ENCODE results near the gene RAI14.

Gene RAI14

GRCh38 chr5:34648039-34648839 is 7.9 kb upstream of the RAI14 start:
- FAIRE-seq = no peak

GRCh38 chr5:34648840-34649158 is 7.3 kb upstream of the RAI14 start:
- no peak for FAIRE-seq

DNA sequence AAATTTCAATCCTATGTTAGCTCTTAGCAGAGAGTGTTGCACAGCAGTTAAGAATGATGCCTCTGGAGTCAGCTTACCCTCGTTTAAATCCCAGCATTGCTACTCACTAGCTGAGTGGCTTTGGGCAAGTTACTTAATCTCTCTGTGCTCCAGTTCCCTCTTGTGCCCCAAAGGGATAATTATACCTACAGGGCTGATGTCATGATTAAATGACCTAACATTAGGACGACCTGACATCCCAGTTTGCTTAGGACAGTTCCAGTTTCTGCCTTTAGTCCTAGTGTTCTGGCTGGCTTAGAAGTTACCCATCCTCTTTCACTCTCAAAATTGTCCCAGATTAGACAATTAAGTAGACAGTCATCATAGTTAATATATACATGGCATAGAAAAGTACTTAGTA is 4.3 kb upstream of the RAI14 start:
- FAIRE-seq = no peak

DNA sequence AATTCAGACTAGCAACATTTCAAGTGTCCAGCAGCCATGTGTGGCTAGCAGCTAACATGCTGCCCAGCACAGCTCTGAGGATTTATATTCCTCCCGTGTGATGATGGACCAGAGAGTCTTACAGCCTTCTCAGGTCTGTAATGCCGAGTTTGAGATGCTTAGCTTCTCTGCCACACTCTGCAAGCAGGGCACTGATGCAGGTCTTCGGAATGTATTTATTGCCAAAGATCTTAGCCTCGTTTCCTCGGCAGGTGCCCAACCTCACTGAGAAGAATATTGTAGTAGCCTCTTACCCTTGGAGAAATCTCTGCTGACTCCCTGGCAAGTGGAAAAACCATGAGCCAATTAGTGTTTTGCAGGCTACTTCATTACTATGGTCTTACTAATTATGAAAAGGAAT is 3.7 kb upstream of the RAI14 start:
- FAIRE-seq = no peak

DNA sequence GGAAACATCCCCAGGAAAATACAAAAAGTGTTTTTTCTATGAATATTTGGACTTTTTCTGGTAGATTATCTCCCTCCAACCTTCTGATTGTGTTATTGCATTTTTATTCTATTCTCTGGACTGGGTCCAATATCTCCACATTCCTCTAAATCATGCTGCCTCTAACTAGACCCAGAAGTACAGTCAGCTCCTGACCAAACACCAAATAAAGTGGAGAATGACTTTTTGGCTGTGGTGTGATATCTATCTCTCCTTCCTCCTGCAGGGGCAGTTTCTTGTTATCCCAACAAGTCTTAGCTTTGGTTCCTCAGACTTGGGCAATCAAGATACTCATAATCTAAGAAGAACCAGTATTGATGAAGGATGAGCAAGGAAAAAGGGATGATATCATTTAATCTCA is 3.2 kb upstream of the RAI14 start:
- FAIRE-seq = no peak

GRCh38 chr5:34653708-34654107 is 2.4 kb upstream of the RAI14 start:
- no peak for FAIRE-seq

GRCh38 chr5:34655354-34655991 is 655 bp upstream of the RAI14 start:
- no peak for FAIRE-seq

- FAIRE-seq = no peak
Observed at GRCh38 chr5:34656700-34657273, 659 bp downstream of the RAI14 start.

DNA sequence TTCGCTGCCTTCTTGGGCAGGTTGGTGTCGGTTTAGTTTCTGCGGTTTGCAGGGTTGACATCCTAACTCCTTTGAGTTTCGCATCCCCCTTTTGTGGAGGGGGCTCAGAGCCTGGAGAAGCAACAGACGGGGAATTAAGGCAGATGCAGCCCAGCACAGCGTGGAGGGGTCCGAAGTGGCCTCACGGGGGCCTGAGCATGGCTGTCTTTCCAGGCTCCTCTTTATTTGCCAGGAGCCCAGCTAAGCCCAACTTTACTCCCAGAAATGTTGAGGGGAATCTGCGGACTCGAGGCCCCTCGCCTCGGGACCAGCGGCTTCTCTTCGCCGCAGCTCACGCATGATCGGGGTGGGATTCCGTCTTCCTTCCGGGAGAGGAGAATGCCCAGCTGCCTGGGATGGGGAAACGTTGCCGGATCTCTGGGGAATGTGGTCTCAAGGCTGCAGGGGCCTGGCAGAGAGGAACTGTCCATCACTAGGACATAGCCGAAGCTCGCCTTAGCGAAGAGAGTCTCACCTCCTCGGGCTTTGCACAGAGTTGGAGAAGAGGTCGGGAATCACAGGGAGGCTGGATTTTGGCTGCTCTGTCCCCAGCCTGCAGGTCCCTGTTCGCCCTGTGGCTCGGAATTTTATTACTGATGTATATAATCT is 1.3 kb downstream of the RAI14 start:
- no peak for FAIRE-seq

GRCh38 chr5:34657988-34658387 is 1.9 kb downstream of the RAI14 start:
- no peak for FAIRE-seq

- no peak for FAIRE-seq
Observed at GRCh38 chr5:34659168-34659567, 3.0 kb downstream of the RAI14 start.

- no peak for FAIRE-seq
Observed at GRCh38 chr5:34660444-34660843, 4.3 kb downstream of the RAI14 start.

- no peak for FAIRE-seq
Observed at GRCh38 chr5:34663771-34664496, 7.8 kb downstream of the RAI14 start.

DNA sequence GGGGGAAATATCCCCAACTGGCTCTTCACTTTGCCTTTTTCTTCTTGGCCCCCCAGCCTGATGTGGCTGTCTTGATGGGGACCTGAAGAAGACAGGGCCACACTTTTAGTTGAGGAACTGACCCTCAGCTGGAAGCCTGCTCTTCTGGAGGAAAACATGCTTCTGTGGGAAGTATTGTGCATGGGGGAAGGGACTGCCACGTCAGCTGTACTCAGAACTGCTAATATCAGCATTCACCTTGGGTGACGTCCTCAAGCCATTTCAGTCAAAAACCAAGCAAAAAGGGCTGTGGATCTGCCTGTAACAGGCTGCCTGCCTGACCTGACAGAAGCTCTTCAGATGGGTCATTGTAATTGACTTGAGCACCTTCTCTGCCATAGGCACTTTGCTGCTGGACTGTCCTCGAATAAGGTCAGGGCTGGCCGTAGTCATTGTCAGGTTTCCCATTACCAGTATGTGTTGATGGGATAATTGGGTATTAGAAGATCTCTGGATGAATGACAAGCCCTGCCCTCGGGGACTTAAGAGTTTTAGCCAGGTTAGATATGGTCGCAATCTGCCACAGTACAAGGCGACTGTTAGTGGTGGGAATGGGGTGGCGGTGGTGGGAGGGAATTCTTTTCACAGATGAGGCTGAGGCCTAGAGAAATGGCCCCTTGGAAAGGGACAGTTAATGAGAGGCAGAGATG is 10.4 kb downstream of the RAI14 start:
- no peak for FAIRE-seq

DNA sequence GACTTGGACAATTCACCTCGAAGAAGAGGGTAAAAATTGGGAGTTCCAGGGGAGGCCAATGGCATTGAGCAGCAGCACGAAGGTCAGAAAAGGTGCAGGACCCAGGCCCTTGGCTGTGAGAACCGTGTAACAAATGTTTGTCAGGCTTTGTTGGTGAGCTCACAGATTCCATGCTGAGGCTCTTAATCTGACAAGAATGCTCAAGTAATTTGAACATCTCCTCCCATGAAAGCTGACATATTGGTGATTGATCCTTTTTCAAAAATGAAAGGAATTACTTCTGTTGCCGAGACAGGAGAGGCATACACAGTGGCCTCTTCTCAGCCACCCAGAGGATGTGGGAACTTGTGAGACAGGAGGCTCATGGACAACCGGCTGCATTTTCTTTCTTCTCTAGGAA is 11.6 kb downstream of the RAI14 start:
- FAIRE-seq = no peak

DNA sequence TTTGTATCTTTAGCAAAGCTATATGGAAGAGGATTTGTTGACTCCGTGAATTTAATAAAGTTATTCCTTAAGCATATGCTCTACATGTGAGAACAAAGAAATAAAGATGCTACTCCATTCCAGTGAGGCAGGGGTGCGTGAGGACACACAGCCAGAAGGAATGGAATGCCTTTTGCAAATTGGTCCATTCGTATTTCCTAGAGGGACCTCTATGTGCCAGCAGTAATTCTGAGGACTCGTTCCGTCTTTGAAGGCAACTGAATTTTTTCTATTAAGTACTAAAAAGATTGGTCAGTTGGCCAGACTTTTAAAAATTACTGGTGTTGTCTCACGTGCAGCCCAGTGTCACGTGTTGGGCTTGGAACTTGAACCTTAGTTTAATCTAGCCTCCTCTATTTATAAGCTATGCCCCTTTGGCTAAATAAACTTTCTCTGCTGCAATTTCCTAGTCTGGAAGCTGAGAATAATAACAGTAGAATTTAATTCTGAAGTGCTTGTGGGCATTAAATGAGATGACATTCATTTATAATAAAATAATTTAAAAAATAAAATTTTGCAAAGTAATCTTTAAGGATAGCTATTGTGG is 13.9 kb downstream of the RAI14 start:
- no peak for FAIRE-seq

GRCh38 chr5:34672196-34672595 is 16.1 kb downstream of the RAI14 start:
- FAIRE-seq = no peak

GRCh38 chr5:34673463-34674125 is 17.5 kb downstream of the RAI14 start:
- FAIRE-seq = no peak

- no peak for FAIRE-seq
Observed at GRCh38 chr5:34674187-34674586, 18.1 kb downstream of the RAI14 start.

DNA sequence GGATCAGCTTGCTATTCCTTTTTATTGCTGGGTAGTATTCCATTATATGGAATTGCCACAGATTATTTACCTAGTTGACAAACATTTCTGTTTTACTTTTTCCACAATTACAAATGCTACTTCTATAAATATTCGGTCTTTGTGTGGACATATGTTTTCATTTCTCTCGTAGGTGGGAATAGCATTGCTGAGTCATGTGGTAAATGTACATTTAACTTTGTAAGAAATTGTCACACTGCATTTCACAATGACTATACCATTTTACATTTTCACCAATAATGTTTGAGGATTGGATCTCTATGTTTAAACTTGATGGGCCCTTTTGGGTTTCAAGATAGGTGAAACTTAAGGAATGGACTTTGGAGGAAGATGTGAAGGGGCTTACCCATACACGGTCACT is 19.7 kb downstream of the RAI14 start:
- no peak for FAIRE-seq

GRCh38 chr5:34676416-34676815 is 20.3 kb downstream of the RAI14 start:
- FAIRE-seq = no peak

DNA sequence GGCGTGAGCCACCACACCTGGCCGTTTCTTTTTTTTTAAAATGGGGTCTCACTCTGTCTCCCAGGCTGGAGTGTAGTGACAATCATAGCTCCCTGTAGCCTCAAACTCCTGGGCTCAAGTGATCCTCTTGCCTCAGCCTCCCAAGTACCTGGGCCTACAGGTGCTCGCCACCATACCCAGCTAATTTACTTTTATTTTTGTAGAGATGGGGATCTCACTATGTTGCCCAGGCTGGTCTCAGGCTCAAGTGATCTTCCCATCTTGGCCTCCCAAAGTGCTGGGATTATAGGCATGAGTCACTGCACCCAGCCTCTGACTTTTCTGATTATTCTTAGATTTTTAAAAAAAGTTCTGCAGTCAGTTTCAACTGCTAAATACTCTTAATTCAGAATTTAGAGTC is 21.3 kb downstream of the RAI14 start:
- FAIRE-seq = no peak
